Measurements from ENCODE around the gene ATP1A1.

ATP1A1 gene

DNA sequence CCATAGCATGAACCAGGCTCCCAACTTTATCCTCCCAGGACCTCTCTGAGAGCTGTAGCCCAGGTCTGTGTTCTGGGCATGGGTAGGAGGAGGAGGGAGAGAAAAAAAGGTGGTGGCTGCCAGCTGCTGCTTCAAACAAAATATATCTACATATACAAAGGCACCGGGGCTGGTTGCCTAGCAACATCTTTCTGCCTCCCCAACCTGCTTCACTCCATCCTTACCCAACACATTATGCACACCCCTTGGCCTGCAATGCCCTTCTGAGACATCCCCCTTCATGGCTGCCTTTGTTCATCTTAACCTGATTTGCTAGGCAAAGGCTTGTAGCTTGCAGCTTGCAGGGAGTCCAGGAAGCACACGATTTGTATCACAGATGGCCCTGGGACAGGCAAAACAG is 27.2 kb upstream of the ATP1A1 start:
- peak; percentile 35 to 85 (median 78) for DNase-seq

DNA sequence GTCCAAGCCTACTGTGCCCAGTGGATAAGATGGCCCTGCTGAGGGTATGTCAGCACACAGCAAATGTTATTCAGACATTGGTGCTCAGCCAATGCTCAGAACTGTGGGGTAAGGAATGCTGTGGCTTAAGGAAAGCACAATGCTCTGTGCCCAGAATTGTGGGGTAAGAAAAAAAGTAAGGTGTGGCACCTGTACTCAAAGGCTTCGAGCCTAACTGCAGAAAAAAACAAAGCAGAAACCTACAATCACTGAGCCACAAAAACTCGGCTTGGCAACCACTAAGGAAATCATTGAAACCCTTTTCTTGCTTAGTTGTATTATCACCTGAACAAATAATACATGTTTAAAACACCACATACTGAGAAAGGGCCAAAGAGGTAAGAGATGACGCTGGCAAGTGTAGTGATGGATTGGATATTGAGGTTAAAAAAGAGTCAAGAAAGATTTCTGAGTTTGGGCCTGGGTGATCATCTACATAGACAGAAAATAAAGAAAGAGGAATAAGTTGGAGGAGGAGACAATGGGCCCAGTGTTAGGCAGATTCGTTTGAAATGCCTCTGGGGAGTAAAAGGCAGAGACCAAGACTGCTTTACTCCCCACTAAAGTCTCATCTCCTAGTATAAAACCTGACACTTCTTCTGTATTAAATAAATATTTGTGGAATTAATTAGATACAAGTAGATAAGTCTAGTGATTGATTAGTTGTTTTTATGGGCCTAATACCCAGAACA is 25.9 kb upstream of the ATP1A1 start:
- DNase-seq = peak in 3 of 6 experiments; percentile 53 to 72 (median 63)

DNA sequence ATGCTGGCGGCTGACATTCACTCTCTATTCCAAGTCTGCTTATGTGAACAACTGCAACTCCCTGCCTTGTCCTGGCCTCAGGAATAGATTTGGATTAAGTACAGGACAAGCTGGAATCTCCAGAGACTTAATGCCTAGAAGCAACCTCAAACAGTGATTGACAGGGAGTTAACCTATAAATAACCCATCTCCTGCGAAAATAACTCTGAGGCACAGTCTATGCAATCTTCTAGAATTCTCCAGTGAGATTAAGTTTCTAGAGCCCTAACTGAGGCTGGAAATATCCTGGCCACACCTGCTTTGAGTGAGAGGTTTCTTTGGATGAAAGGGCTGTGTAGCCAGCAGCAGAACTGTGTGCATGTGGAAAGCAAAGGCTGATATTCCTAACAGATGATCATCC is 25.3 kb upstream of the ATP1A1 start:
- no peak for DNase-seq

GRCh38 chr1:116350097-116350645 is 22.9 kb upstream of the ATP1A1 start:
- DNase-seq = no peak

GRCh38 chr1:116351914-116352313 is 21.1 kb upstream of the ATP1A1 start:
- DNase-seq = no peak

DNA sequence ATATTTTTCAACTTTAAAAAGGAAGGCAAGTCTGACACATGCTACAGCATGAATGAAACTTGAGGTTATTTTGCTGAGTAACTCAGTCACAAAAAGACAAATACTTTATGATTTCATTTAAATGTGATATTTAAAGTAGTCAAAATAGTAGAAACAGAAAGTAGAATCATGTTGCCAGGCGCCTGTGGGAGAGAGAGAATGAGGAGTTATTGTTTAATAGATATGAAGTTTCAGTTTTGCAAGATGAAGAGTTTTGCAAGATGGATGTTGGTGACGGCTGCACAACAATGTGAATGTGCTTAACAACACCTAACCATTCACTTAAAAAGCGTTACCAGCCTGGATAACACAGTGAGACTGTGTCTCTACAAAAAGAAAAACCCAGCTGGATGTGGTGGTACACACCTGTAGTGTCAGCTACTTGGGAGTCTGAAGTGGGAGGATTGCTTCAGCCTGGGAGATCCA is 20.7 kb upstream of the ATP1A1 start:
- DNase-seq = peak in 1 of 6 experiments; percentile 12

DNA sequence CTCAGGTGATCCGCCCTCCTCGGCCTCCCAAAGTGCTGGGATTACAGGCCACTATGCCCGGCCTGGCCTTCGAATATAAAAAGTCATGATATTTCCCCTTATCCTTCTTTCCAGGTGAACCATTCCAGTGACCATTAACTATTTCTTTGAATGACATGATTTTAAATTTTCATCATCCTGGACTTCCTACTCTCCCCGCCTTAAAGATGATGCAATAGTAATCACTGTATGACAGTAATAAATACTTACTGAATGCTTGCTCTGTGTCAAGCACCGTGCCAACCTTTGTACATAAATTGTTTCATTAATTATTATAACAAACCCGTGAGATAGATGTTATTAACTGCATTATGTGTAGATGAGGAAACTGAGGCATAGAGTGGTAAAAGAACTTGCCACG is 19.9 kb upstream of the ATP1A1 start:
- no peak for DNase-seq

DNA sequence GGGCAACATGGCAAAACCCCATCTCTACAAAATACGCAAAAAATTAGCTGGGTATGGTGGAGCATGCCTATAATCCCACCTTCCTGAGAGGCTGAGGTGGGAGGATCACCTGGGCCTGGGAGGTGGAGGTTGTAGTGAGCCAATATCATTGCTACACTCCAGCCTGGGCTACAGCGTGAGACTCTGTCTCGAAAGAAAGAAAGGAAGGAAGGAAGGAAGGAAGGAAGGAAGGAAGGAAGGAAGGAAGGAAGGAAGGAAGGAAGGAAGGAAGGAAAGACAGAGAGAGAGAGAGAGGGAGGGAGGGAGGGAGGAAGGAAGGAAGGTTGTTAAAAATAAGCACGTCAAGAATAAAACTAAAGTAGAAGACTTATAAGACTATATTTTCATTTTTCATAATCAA is 17.0 kb upstream of the ATP1A1 start:
- no peak for DNase-seq

DNA sequence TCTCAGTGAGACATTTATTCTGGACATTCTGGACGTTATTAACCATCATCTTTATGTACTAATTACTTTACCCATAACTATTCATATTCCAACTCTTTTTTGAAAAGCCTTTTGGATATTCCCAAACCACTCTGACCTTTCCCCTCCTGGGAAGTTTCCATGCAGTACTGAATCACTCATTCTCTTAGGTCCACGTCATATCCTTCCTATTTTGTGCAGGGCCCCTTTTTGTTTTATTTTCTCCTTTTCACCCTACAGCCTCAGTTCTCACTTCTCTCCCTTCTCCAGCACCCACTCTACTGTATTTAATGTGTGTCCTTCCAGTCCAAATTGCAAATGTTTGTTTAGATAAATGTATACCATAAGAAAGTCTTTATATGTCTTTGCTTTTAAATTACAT is 16.4 kb upstream of the ATP1A1 start:
- no peak for DNase-seq

- DNase-seq = no peak
Observed at GRCh38 chr1:116357487-116357886, 15.6 kb upstream of the ATP1A1 start.

DNA sequence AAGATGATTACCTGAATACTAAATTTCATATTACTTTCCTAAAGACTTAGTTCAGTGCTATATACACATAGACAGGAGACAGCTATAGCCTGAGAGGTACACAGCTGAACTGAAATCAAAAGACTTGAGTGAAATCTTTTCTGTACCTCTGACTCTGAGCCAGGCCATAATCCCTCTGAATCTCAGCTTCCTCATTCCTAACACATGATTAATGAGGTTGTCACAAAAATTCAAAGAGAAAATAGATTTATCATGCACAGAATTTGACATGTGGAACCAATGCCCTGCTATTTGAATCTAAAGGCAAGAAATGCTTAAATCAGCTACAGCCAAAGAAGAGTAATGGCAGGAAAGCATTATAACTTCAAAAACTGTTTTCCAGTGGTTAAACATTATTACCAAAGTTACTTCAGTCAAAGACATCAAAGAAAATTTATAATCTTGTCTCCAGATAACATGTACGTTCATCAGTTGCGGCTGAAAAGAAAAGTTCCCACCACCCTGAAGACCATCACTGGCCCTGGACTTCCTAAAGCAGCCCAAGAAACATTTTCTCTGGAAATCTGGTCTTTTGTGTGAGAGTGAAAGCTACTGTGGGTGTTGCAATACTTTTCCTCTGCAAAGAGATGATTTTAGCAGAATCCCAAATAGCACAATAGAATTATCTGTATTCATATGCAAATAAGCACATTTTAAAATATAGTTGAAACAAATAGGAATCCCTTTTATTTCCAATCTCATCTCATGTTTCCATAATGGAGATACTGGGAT is 13.8 kb upstream of the ATP1A1 start:
- no peak for DNase-seq

- no peak for DNase-seq
Observed at GRCh38 chr1:116359871-116360270, 13.2 kb upstream of the ATP1A1 start.

DNA sequence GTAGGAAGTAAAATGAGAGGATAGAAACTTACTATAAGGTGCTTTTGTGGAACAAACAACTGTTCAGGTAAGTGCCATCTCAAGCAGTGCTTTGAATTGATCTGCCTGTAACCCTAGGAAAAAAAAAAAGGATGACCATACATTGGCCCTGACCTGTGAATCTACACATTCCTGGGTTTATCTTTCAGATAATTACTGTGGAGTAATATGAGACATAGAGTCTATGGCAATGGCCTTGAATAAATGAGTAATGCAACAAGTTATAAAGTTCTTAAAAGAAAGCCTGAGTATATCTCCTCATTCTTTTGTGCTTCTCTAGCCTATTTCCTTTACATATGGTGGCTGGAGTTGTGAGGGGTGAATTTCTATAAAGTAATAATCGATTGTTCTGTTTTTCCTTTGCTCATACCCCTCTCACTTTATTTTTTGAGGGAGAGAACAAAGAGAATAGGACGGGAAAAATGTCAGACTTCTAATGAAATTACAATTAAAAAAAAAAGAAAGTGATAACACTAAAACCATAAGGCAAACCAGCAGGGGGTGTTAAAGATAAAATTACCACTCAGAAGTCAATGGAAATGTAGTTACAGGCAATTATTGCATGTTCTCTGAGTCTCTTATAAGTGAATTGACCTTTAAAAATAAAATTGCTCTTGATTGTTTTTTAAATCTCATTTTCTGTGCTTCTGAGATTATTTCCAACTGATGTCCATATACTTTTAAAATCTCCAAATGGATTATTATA is 12.4 kb upstream of the ATP1A1 start:
- peak in 1 of 6 experiments; percentile 5 for DNase-seq

GRCh38 chr1:116361648-116362047 is 11.4 kb upstream of the ATP1A1 start:
- no peak for DNase-seq

DNA sequence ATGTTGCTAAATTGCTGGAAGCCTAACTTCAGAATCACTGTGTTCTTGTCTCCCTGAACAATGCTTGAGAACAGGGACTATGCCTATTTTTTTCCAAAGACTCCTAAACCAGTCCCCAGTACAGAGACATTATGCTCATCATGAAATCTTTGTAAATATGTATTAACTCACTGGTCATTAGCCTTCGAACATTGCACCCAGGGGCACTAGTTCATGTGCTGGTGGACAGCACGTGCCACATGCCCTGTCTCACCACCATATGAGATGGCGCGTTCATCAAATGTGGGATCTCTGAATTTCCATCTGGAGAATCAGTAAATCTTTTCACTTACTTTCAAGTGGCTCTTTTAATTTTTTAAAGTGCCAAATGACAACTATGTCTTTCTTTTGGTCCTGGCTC is 11.0 kb upstream of the ATP1A1 start:
- DNase-seq = no peak

- no peak for DNase-seq
Observed at GRCh38 chr1:116365353-116365780, 7.7 kb upstream of the ATP1A1 start.

- DNase-seq = no peak
Observed at GRCh38 chr1:116365857-116366256, 7.2 kb upstream of the ATP1A1 start.

GRCh38 chr1:116367256-116367945 is 5.6 kb upstream of the ATP1A1 start:
- DNase-seq = no peak

- no peak for DNase-seq
Observed at GRCh38 chr1:116368241-116368640, 4.8 kb upstream of the ATP1A1 start.

DNA sequence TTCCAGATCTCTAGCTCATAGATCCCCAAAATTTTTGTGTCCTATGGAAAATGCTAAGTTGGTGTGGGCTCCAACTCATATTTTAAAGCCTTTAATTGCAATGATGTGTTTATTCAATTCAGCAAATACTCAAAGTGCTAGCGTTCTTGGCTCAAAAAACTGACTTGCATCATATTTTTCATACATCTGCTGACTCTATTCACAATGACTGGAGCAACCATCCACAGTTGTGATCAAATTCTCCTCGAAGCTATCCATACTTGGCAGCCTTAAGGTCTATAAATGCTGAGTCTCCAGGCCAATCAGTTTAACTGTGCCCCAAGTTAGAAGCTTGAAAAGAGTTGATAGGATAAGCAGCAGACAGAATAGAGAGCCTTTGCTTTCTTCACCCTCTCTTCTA is 2.9 kb upstream of the ATP1A1 start:
- no peak for DNase-seq

DNA sequence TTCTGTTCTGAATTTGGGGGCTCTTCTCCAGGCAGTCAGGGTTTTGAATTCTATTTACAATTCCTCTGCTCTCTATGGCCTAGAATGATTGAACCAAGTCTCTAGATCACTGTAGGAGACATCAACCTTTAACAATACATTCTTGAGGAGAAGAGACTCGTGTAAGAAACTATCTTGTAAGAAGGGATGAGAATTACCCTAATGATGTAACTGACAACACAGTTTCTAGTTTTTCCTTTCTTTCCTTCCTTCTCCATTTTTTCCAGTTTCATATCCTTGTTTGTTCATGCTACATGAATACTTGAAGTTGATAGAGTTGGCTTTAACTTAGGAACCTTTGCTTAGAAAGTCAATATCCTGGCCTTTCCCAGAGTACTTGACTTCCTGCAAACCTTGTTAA is 1.3 kb upstream of the ATP1A1 start:
- no peak for DNase-seq

DNA sequence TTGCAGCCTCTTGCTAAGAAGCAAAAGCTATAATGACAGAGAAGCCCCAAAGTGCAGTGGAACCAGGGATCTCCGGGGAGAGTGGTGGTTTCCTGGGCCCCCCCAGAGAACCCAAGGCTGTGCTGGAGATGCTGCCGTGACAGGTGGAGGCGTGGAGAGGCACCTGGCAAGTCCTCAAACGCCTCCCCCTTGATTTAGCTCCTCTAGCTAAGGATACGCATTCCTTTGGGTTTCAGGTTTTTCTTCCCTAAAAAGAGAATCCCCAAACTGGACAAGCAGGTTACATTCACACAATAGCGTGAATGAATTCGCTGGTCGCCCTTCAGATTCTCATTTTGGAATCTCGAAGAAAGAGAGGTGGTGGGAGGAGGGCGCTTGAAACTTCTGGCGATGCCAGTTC is 853 bp upstream of the ATP1A1 start:
- peak in 3 of 6 experiments; percentile 3 to 40 (median 26) for DNase-seq
